Cardiac fibroblast (primary cell): Measurements from ENCODE around the gene PKP4.

Source experiments
- DNase-seq, 2 donors: peaks; one replicate each; pipeline versions ENCODE4 v3.0.0 to v3.0.0-alpha.2; 2010; ENCODE audit warnings: low read depth in 2 of 2
- H3K4me3 ChIP-seq, 2 donors: replicated peaks in 1 of 2; 1 replicate in 1 of 2; 2 replicates in 1 of 2; pipeline ENCODE4 v1.5.1; 2011; ENCODE audit warnings: low read depth in 2 of 2, low read length in 2 of 2, mild to moderate bottlenecking in 2 of 2, moderate library complexity in 1 of 2
- TF ChIP-seq, protein P1 (sequence below): IDR thresholded peaks from one replicate; pipeline ENCODE4 v1.5.1; 2011; ENCODE audit warnings: low read depth, mild to moderate bottlenecking, low read length, inconsistent platforms

The PKP4 gene

DNA sequence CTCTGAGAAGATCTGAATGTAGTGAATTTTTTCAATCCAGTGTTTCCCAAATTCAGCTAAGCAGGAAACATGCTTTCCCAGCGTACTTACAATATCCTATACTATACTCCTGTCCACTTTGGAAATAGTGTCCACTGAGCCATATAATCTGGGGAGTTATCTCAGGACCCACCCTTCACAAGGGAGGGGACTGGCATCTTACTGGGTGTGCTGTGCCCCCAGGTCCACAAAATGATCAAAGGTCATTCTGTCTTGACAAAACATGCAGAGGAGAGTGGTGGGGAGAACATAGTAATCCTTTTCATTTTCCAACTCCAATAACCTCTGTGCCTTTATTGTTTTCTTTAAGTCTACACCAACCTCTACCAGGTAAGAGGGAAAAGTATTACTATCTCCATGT is 258.6 kb downstream of the PKP4 start:
- no peak for DNase-seq
- no peak overlapping the region for H3K4me3 ChIP-seq
- TF ChIP-seq, protein P1, sequence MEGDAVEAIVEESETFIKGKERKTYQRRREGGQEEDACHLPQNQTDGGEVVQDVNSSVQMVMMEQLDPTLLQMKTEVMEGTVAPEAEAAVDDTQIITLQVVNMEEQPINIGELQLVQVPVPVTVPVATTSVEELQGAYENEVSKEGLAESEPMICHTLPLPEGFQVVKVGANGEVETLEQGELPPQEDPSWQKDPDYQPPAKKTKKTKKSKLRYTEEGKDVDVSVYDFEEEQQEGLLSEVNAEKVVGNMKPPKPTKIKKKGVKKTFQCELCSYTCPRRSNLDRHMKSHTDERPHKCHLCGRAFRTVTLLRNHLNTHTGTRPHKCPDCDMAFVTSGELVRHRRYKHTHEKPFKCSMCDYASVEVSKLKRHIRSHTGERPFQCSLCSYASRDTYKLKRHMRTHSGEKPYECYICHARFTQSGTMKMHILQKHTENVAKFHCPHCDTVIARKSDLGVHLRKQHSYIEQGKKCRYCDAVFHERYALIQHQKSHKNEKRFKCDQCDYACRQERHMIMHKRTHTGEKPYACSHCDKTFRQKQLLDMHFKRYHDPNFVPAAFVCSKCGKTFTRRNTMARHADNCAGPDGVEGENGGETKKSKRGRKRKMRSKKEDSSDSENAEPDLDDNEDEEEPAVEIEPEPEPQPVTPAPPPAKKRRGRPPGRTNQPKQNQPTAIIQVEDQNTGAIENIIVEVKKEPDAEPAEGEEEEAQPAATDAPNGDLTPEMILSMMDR: no peak

DNA sequence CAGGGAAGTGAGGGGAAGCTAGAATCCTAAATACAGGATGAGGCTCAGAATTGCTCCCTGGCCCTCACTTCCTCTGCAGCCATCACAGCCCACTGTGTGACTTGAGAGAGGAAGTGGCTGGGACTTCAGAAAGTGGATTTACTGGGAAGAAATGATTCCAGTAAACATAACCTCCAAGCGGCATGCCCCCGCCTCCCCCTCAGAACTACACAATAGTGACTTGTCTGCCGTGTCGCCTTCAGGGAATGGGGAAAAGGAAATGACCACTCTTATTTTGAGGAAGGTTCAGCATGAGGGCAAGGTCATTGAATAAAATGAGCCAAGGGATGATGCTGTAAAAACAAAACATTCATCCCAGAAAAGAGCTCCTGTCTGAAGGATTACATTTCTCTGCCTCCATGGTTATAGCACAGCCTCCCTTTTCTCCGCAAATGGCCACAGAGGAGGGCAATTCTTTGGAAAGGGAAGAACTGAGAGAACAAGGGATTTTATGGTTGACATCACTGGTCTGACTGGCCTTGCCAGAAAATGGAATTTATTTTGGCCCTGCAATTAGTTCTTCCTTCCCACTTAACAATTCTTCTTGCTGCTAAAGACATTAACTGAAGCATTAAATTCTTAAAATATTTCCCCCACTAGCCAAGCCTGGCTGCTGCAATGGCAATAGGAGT is 259.5 kb downstream of the PKP4 start:
- DNase-seq: peak; percentile 7 to 41
- TF ChIP-seq, protein P1: no peak
- no peak overlapping the region for H3K4me3 ChIP-seq

DNA sequence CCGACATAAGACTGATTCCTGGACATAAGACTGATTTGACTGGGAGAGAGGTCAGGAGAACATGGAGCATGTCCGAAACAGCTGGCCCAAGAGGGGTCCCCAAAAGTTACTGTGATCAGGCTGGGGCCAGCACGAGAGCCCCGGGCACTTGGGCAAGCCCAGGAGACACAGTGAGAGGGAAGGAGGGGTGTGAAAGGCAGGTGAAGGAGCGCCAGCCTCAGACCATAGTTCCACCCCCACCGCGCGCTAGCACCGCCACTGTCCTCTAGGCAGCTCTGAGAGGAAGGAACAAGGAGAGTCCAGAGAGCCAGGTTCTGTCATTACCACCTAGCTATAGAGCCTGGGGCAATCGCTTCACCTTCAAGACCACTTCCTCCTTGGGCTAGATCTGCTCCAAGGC is 260.2 kb downstream of the PKP4 start:
- TF ChIP-seq, protein P1: no peak
- DNase-seq: no peak
- H3K4me3 ChIP-seq: no peak overlapping the region

DNA sequence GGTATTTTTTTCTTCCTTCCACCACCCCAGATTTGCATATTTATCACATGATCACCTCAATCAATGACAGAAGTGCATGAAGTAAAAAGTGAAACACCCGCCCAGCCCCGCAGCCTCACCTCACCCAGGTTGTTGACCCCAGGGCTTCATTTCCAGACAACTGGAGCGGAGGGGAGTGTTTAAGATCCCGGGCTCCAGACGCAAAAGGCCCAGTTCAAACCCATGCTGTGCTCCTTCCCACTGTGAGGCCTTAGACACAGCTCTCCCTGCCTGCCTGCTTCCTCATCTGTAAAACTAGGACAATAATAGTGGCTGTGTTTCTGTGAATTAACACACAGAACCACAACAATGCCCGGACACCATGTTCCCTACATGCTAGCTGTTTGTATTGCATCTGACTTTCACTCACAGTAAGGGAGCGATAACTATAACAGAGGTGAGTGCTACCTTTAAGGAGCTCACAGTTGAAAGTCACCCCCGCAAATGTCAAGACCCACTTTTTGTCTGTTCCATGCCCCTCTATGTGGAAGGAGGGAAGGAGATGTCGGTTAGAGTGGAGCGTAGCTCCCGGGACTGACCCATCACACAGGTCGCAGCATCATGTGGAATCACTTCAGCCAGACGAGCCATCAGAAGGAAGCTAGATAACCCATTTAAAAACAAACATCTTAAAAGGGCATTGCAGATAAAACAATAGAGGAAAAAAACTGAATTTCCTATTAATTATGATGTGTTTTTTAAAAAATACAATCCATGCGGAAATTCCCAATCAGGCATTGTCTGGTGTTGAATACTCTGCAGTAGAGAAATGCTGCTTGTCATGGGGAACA is 260.8 kb downstream of the PKP4 start:
- H3K4me3 ChIP-seq: no peak overlapping the region
- no peak for DNase-seq
- TF ChIP-seq, protein P1: no peak

DNA sequence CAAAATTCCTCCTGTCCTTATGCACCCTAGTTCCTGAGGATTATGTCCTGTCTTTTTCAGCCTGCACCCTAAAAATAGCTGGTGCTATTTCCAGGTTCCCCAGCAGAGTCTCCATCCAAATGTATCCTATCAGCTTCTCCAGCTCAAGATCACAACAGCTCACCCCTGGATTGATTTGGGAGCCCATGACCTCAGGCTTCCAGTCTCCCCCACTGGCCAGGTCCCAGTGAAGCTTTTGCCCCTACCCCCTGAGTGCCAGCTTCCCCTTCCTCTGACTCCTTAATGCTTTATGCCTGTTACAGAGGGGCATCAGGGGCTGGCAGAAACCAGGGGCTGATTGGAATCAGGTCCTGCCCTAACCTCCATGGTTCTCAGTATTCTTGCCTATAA is 261.4 kb downstream of the PKP4 start:
- no peak overlapping the region for H3K4me3 ChIP-seq
- DNase-seq: no peak
- TF ChIP-seq, protein P1: no peak

DNA sequence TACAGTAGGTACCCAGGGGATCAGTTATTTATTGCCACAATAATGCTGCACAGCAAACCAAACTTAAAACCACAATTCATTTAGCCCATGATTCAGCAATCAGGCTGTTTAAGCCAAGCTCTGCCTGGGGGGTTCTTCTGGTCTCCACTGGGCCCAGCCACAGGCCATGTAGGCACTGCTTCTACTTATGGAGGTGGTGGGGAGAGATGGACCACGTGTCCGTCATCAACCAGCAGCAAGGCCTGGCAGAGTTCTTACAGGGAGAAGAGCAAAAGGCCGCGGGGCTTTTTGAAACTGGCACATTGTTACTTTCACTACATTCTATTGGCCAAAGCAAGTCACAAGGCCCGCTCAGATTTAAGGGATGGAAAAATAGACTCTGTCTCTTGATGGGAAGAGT is 262.1 kb downstream of the PKP4 start:
- no peak overlapping the region for H3K4me3 ChIP-seq
- DNase-seq: no peak
- TF ChIP-seq, protein P1: no peak
